GM19455 (cell line): ENCODE measurements around the gene NCS1.
"Not testable (repeated sequence)": the region's sequence is repeated elsewhere in the genome, so short reads cannot be mapped to it uniquely, and the experiment has no call there.

ENCODE experiments used
- ATAC-seq: cut with Tn5 transposase; IDR thresholded peaks from one replicate; pipeline ENCODE4 v1.9.1; 2021; ENCODE audit not compliant: unreplicated experiment

The NCS1 gene

GRCh38 chr9:130259044-130259443, 86.8 kb downstream of the NCS1 start:
- ATAC-seq: no peak

DNA sequence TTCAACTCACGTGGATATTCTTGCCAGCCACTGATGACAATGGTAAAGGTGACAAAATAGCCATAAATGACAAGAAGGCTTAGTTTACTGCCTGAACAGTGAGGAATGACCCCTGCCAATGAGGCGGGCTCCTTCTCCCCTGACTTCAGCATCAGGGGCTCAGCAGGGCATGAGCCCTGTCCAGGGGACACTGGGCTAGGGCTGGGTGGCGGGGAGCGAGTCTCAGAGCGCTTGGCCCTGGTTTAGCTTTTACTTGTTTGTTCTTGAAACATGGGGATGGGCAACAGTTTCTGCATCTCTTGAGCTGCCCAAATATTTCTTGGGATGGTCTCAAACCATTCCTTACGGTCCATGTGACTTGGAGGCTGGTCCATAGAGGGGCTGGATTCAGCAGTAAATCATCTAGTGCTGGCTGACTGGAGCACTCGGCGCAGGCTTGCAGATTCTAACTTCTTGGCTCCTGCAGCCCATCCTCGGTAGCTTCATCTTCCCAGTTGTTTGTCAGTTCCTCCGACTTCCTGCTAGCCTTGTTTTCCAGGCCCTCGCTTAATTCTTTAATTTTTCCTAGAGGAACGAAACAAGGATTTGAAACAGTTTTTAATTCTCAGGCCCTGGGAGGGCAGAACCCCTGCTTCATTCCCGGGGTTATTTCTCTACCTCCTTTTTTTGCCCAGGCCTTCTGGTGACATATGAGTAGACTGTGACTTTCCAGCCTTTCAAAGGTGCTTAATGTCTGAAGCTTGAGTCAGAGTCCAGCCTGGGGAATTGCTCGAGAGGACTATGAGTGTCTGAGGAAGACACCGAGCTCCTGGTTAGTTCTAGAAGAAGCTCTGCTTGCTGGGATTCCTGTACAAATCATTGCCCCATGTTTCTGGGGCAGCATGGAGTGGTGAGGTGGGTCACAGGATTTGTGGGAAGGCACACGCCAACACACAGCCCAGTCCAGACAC, 88.9 kb downstream of the NCS1 start:
- no peak for ATAC-seq

DNA sequence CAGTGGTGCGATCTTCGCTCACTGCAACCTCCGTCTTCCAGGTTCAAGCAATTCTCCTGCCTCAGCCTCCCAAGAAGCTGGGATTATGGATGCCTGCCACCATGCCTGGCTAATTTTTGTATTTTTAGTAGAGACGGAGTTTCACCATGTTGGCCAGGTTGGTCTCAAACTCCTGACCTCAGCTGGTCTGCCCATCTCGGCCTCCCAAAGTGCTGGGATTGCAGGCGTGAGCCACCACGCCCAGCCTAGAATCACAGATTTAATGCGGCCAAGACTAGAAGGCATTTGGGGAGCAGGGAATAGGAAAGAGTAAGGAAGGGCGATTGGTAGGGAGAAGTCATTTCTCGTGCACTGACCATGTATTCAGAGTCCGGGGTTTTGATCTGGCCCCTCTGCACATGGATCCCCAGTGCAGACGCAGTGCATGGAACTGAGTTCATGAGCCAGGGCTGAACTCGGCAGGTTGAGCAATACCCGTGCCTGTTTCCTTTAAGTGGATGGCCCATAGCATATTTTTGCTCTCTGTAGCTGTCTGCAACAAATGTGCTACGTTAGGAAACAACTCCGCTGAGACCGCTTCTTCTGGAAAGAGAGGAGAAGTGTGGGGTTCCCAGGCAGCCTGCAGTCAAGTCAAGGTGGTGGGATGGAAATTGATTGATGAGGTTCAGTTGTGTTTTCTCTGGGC, 90.0 kb downstream of the NCS1 start:
- ATAC-seq: no peak

DNA sequence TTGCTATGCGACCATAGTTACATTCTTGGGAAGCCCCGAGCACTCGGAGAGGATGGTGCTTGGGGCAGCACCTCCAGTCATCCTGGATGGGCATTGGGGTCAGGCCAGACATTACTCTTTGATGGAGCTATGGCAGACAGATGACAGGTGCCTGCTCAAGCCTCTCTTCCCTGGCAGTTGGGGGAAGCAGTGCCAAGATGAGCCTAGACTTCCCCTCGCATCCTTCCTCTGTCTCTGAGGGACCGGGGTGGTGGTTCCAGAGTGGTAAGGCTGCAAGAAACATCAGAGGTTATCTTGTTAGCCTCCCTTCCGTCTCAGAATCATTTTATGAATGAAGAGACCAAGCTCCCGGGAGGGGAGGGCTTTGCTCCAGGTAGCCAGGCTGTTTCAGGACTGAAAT, 90.6 kb downstream of the NCS1 start:
- ATAC-seq: no peak

- ATAC-seq: no peak
Observed at GRCh38 chr9:130263601-130264413, 91.6 kb downstream of the NCS1 start.

GRCh38 chr9:130264414-130265350, 92.5 kb downstream of the NCS1 start:
- no peak for ATAC-seq

DNA sequence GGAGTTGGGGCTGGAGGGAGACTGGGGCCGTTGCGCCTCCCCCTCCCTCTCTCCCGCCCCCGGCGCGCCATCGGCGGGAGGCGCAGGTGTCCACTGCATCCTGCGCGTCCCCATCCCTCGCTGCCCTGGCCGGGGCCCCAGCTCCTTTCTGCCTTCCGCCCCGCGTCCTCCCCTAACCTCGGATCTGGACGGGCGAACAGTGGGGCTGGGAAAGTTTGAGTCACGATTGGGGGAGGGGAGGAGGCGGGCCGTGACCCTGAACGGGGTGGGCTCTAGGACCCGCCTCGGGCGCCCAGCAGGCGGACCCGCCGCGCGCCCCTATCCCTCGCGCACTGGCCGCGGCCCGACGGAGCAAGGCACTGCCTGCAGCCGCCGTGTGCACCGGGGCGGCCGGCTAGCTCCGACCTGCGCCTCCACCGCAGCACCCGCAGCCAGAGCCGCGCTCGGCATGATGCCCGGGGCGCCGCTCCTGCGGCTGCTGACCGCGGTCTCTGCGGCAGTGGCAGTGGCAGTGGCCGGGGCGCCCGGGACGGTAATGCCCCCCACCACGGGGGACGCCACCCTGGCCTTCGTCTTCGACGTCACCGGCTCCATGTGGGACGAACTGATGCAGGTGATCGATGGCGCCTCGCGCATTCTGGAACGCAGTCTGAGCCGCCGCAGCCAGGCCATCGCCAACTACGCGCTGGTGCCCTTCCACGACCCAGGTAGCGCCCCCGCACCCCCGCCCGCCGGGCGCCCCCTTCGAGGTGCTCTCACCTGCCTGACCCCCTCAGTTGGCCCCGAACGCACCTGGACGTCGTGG, 93.4 kb downstream of the NCS1 start, which contains the start of gene HMCN2:
Gene HMCN2 (plus strand): TSS at position 330 of the 805 bp plus-strand sequence. CDS start 119 bp downstream, at position 449.
- no peak for ATAC-seq

DNA sequence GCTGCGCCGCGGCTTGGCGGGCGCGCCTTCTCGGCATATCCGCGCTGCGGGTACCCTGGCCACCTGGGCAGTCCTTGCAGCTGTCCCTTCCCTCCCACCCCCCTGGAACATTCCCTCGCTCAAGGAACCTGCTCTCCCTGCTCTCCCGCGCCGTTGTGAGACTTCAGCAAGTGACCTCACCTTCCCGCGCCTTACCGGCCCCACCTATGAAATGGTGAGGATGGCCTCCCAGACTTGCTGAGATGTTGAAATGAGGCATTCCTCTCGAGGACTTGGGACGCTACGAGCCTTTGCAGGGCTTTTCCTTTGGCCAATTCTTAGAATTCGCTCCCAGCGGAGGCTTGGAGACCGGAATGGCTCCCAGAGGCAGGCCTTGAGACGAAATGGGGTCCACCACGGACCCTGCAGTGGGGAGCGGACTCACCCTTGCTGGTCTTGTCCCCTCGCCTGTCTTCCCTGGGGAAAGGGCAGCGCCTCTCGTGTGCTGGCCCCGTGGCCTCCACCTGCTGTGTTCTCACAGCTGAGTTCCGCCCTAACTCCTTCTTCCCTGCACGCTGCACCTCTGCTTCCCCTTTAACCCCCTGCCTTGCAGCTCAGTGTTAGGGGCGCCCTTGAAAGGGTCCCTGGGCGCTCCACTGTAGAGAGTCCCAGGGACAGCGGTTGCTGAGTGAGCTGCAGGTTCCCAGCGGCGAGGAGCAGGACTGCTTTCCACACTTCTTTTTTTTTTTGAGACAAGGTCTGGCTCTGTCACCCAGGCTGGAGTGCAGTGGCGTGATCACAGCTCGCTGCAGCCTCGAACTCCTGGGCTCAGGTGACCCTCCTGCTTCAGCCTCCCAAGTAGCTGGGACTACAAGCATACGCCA, 94.3 kb downstream of the NCS1 start:
- ATAC-seq: no peak

DNA sequence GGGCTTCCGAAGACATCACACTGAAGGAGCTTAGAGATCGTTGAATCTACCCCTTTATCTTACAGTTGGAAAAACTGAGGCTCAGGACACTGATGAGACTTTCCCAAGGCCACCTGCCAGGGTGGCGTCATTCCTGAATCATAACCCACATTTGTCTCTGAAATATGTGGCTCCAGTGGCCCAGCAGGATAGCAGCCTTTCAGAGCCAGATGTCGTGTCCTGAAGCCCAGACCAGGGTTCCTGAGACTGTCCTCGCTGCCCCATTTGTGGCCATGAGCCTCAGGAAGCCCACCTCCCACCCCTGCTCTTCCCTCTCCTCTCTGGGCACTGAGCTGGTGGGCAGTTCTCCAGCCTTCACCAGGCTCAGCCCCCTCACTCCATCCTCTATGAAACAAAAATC, 95.7 kb downstream of the NCS1 start:
- ATAC-seq: no peak

GRCh38 chr9:130268521-130269211, 96.5 kb downstream of the NCS1 start:
- no peak for ATAC-seq

DNA sequence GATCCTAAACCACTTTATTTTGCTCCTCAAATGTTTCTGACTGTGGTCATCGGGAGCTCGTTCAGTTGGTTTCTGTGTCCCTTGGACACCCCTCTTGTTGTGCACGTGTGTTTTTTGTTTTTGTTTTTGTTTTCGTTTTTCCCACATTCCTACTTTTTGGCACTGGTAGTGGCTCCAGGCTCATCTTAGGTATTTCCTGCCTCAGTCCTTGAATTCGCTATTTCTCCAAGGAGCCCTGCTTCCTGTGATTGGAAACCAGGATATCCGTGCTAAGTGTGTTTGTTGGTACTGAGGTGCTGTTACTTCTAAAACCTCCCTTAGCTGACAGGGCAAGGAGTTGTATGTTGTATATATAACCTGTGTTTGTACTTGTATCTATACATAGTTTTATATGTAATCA, 99.3 kb downstream of the NCS1 start:
- ATAC-seq: no peak

GRCh38 chr9:130275156-130275555, 103.0 kb downstream of the NCS1 start:
- ATAC-seq: no peak

GRCh38 chr9:130276121-130276520, 103.9 kb downstream of the NCS1 start:
- ATAC-seq: no peak

- ATAC-seq: no peak
Observed at GRCh38 chr9:130276955-130277354, 104.8 kb downstream of the NCS1 start.

DNA sequence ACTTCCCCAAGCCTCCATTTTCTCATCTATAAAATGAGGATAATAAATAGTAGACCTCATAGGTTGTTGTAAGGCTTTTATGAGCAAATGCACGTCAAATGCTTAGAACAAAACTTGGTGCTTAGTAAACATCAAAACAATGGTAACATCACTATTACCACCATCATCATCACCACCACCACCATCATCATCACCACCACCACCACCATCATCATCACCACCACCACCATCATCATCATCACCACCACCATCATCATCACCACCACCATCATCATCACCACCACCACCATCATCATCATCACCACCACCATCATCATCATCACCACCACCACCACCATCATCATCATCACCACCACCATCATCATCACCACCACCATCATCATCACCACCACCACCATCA, 105.3 kb downstream of the NCS1 start:
- not testable (repeated sequence) for ATAC-seq

DNA sequence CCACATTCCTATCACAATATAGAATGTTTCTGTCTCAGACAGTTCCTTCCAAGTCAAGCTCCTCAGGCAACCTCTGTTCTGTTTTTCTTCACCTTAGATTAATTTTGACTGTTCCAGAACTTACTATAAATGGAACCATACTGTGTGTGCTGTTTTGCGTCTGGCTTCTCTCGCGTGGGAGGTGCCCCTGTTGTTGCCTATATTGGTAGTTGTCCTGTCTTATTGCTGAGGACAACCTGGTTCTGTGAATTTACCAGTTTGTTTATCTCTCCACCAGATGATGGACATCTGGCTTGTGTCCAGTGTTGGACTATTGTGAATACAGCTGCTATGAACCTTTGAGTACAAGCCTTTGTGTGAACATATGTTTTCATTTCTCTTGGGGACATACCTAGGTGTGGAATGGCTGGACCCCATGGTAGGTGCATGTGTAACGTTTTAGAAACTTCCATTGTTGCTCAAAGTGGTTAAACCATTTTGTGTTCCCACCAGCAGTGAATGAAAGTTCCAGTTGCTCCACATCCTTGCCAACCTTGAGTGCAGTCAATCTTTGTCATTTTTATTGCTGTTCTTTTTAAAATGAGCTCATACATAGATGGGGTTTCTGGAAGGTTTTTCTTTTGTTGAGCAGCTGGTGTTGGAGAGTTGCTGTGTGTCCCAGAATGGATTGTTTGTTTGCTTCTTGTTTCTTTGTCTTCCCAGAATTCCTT, 111.5 kb downstream of the NCS1 start:
- no peak for ATAC-seq

- no peak for ATAC-seq
Observed at GRCh38 chr9:130284249-130284625, 112.0 kb downstream of the NCS1 start.
